ENCODE data around the gene RIMS3.
"Not testable (repeated sequence)": the region's sequence is repeated elsewhere in the genome, so short reads cannot be mapped to it uniquely, and the experiment has no call there.

The RIMS3 gene

GRCh38 chr1:40634901-40635655 lies 30.4 kb downstream of the RIMS3 start:
- Mint-ChIP-seq H3K4me1 (peaks cover 28% of the 10 kb centered on the region), H3K4me3 (no peak overlapping the region), H3K27me3 (no peaks in the 10 kb centered on the region), H3K27ac (no peak overlapping the region), H3K36me3 (ENCODE audit: low read depth) (peaks cover 1% of the 10 kb centered on the region), H3K9me3 (no peaks in the 10 kb centered on the region)
- DNase-seq (no peak), ATAC-seq (no peak)

- DNase-seq (no peak), ATAC-seq (no peak)
- Mint-ChIP-seq H3K4me3 (no peak overlapping the region), H3K27ac (no peak overlapping the region), H3K36me3 (ENCODE audit: low read depth) (peaks cover 1% of the 10 kb centered on the region), H3K4me1 (peaks cover 38% of the 10 kb centered on the region), H3K27me3 (no peaks in the 10 kb centered on the region), H3K9me3 (no peaks in the 10 kb centered on the region)
These were observed 31.5 kb downstream of the RIMS3 start for GRCh38 chr1:40633931-40634376.

- Mint-ChIP-seq H3K27ac (no peak overlapping the region), H3K36me3 (ENCODE audit: low read depth) (peaks cover 1% of the 10 kb centered on the region), H3K27me3 (no peaks in the 10 kb centered on the region), H3K4me1 (peaks cover 42% of the 10 kb centered on the region), H3K9me3 (no peaks in the 10 kb centered on the region), H3K4me3 (no peak overlapping the region)
- DNase-seq (no peak), ATAC-seq (no peak)
These were observed 32.0 kb downstream of the RIMS3 start for GRCh38 chr1:40633523-40633922.

- DNase-seq (peak; percentile 46), ATAC-seq (no peak)
- H3K27me3 Mint-ChIP-seq, result no peaks in the 10 kb centered on the region
- H3K4me3 Mint-ChIP-seq, result no peak overlapping the region
- H3K27ac Mint-ChIP-seq, result no peak overlapping the region
- peaks cover 35% of the 10 kb centered on the region for H3K4me1 Mint-ChIP-seq
- H3K9me3 Mint-ChIP-seq, result no peaks in the 10 kb centered on the region
- H3K36me3 Mint-ChIP-seq (ENCODE audit: low read depth), result no peaks in the 10 kb centered on the region
These were observed 34.8 kb downstream of the RIMS3 start for GRCh38 chr1:40630488-40631223.

GRCh38 chr1:40629546-40629945 lies 35.9 kb downstream of the RIMS3 start:
- H3K36me3 Mint-ChIP-seq (ENCODE audit: low read depth); DNase-seq; H3K4me3 Mint-ChIP-seq; ATAC-seq; H3K9me3 Mint-ChIP-seq; H3K27me3 Mint-ChIP-seq; H3K27ac Mint-ChIP-seq: not testable (repeated sequence)
- peaks cover 28% of the 10 kb centered on the region for H3K4me1 Mint-ChIP-seq

GRCh38 chr1:40628903-40629292 lies 36.6 kb downstream of the RIMS3 start:
- no peak for ATAC-seq
- peaks cover 28% of the 10 kb centered on the region for H3K4me1 Mint-ChIP-seq
- H3K36me3 Mint-ChIP-seq (ENCODE audit: low read depth), result no peaks in the 10 kb centered on the region
- no peaks in the 10 kb centered on the region for H3K27me3 Mint-ChIP-seq
- no peaks in the 10 kb centered on the region for H3K9me3 Mint-ChIP-seq
- H3K4me3 Mint-ChIP-seq, result no peak overlapping the region
- no peak for DNase-seq
- H3K27ac Mint-ChIP-seq, result no peak overlapping the region

- Mint-ChIP-seq H3K4me1 (peaks cover 23% of the 10 kb centered on the region), H3K27me3 (no peaks in the 10 kb centered on the region), H3K4me3 (no peak overlapping the region), H3K9me3 (no peaks in the 10 kb centered on the region), H3K27ac (peak overlapping the region; percentile 7), H3K36me3 (ENCODE audit: low read depth) (no peaks in the 10 kb centered on the region)
- peak; percentile 74 for ATAC-seq
- no peak for DNase-seq
These were observed 37.2 kb downstream of the RIMS3 start for GRCh38 chr1:40627987-40628902.

- no peaks in the 10 kb centered on the region for H3K27me3 Mint-ChIP-seq
- no peaks in the 10 kb centered on the region for H3K36me3 Mint-ChIP-seq (ENCODE audit: low read depth)
- no peak overlapping the region for H3K4me3 Mint-ChIP-seq
- no peaks in the 10 kb centered on the region for H3K9me3 Mint-ChIP-seq
- DNase-seq, result no peak
- H3K4me1 Mint-ChIP-seq, result peaks cover 23% of the 10 kb centered on the region
- ATAC-seq, result no peak
- no peak overlapping the region for H3K27ac Mint-ChIP-seq
These were observed 39.1 kb downstream of the RIMS3 start for GRCh38 chr1:40626383-40626770.

GRCh38 chr1:40625476-40626382 lies 39.8 kb downstream of the RIMS3 start:
- H3K27ac Mint-ChIP-seq, result no peak overlapping the region
- H3K36me3 Mint-ChIP-seq (ENCODE audit: low read depth), result no peaks in the 10 kb centered on the region
- H3K27me3 Mint-ChIP-seq, result no peaks in the 10 kb centered on the region
- no peak overlapping the region for H3K4me3 Mint-ChIP-seq
- ATAC-seq (no peak), DNase-seq (no peak)
- H3K9me3 Mint-ChIP-seq, result no peaks in the 10 kb centered on the region
- peaks cover 23% of the 10 kb centered on the region for H3K4me1 Mint-ChIP-seq

GRCh38 chr1:40625076-40625475 lies 40.4 kb downstream of the RIMS3 start:
- no peak overlapping the region for H3K4me3 Mint-ChIP-seq
- ATAC-seq (no peak), DNase-seq (no peak)
- no peaks in the 10 kb centered on the region for H3K36me3 Mint-ChIP-seq (ENCODE audit: low read depth)
- no peak overlapping the region for H3K27ac Mint-ChIP-seq
- peaks cover 21% of the 10 kb centered on the region for H3K4me1 Mint-ChIP-seq
- H3K9me3 Mint-ChIP-seq, result no peaks in the 10 kb centered on the region
- no peaks in the 10 kb centered on the region for H3K27me3 Mint-ChIP-seq

GRCh38 chr1:40622936-40623629 lies 42.4 kb downstream of the RIMS3 start:
- no peaks in the 10 kb centered on the region for H3K36me3 Mint-ChIP-seq (ENCODE audit: low read depth)
- H3K4me3 Mint-ChIP-seq, result no peak overlapping the region
- no peaks in the 10 kb centered on the region for H3K27me3 Mint-ChIP-seq
- DNase-seq, result no peak
- H3K4me1 Mint-ChIP-seq, result peaks cover 2% of the 10 kb centered on the region
- no peak for ATAC-seq
- H3K9me3 Mint-ChIP-seq, result no peaks in the 10 kb centered on the region
- H3K27ac Mint-ChIP-seq, result no peak overlapping the region

- H3K4me3 Mint-ChIP-seq, result no peak overlapping the region
- no peak overlapping the region for H3K27ac Mint-ChIP-seq
- ATAC-seq (no peak), DNase-seq (no peak)
- no peaks in the 10 kb centered on the region for H3K9me3 Mint-ChIP-seq
- H3K4me1 Mint-ChIP-seq, result no peaks in the 10 kb centered on the region
- no peaks in the 10 kb centered on the region for H3K27me3 Mint-ChIP-seq
- no peaks in the 10 kb centered on the region for H3K36me3 Mint-ChIP-seq (ENCODE audit: low read depth)
These were observed 43.5 kb downstream of the RIMS3 start for GRCh38 chr1:40621821-40622450.

- ATAC-seq (no peak), DNase-seq (no peak)
- Mint-ChIP-seq H3K9me3 (no peaks in the 10 kb centered on the region), H3K27ac (no peak overlapping the region), H3K4me3 (no peak overlapping the region), H3K36me3 (ENCODE audit: low read depth) (no peaks in the 10 kb centered on the region), H3K27me3 (no peaks in the 10 kb centered on the region), H3K4me1 (no peaks in the 10 kb centered on the region)
These were observed 44.8 kb downstream of the RIMS3 start for GRCh38 chr1:40620586-40621210.

All from activated naive CD8-positive, alpha-beta T cell treated with anti-CD3 and anti-CD28 coated beads, Interleukin-2, amount 50 U/mL, for 24 hours (primary cell).